GM12891 (cell line): ENCODE data around the gene ZIC2.
"Not testable (repeated sequence)": the region's sequence is repeated elsewhere in the genome, so short reads cannot be mapped to it uniquely, and the experiment has no call there.

Experiments
- DNase-seq: peaks from one replicate; pipeline ENCODE4 v3.0.0; 2011; ENCODE audit warnings: low spot score; ENCODE audit not compliant: insufficient read length
- FAIRE-seq: peaks from 2 replicates; lab custom pipeline; 2011; peaks lifted over from hg19 to GRCh38; lab: Jason Lieb, UNC
- PAX5 ChIP-seq: IDR thresholded peaks from 2 replicates; pipeline ENCODE4 v1.6.1; 2011; ENCODE audit warnings: low read length, moderate library complexity, mild to moderate bottlenecking; ENCODE audit not compliant: insufficient read depth, severe bottlenecking
- POLR2A ChIP-seq: IDR thresholded peaks from 2 replicates; pipeline ENCODE4 v1.6.1; 2011; ENCODE audit warnings: low read depth, low read length, control low read depth
- POLR2AphosphoS5 ChIP-seq: IDR thresholded peaks from 2 replicates; pipeline ENCODE4 v1.6.1; 2011; ENCODE audit warnings: low read depth, low read length, control low read depth
- POU2F2 ChIP-seq: IDR thresholded peaks from 2 replicates; pipeline ENCODE4 v1.6.1; 2011; ENCODE audit warnings: low read depth, mild to moderate bottlenecking, control low read depth, low read length, moderate library complexity
- SPI1 ChIP-seq: IDR thresholded peaks from 2 replicates; pipeline ENCODE4 v1.6.1; 2011; ENCODE audit warnings: low read depth, low read length, control low read depth
- TAF1 ChIP-seq: IDR thresholded peaks from 2 replicates; pipeline ENCODE4 v1.6.1; 2011; ENCODE audit warnings: low read depth, low read length, control low read depth

The ZIC2 gene

GRCh38 chr13:100019780-100020356 is 38.3 kb downstream of the ZIC2 start:
- TF ChIP-seq POLR2A: no peak
- no peak for TF ChIP-seq POU2F2
- TF ChIP-seq POLR2AphosphoS5: no peak
- TF ChIP-seq TAF1: no peak
- TF ChIP-seq SPI1: no peak
- no peak for TF ChIP-seq PAX5
- FAIRE-seq (no peak), DNase-seq (no peak)

GRCh38 chr13:100022798-100023197 is 41.2 kb downstream of the ZIC2 start:
- no peak for TF ChIP-seq POU2F2
- no peak for TF ChIP-seq SPI1
- no peak for TF ChIP-seq POLR2AphosphoS5
- no peak for TF ChIP-seq TAF1
- no peak for TF ChIP-seq POLR2A
- TF ChIP-seq PAX5: no peak
- DNase-seq (no peak), FAIRE-seq (no peak)

GRCh38 chr13:100024023-100024422 is 42.4 kb downstream of the ZIC2 start:
- no peak for DNase-seq
- no peak for FAIRE-seq
- no peak for TF ChIP-seq TAF1
- no peak for TF ChIP-seq SPI1
- TF ChIP-seq POU2F2: no peak
- TF ChIP-seq POLR2AphosphoS5: no peak
- no peak for TF ChIP-seq POLR2A
- no peak for TF ChIP-seq PAX5

- FAIRE-seq (no peak), DNase-seq (no peak)
- no peak for TF ChIP-seq POLR2A
- no peak for TF ChIP-seq TAF1
Measured at GRCh38 chr13:100029933-100030332, 48.3 kb downstream of the ZIC2 start.

GRCh38 chr13:100032642-100033041 is 51.1 kb downstream of the ZIC2 start:
- not testable (repeated sequence) for DNase-seq, FAIRE-seq

GRCh38 chr13:100035936-100036335 is 54.4 kb downstream of the ZIC2 start:
- FAIRE-seq (no peak), DNase-seq (no peak)
- TF ChIP-seq POU2F2 (no peak), SPI1 (no peak)
